ENCODE results near the gene CLCNKB.

GRCh38 chr1:16085522-16085921, 41.9 kb downstream of the CLCNKB start:
- no peak for TF ChIP-seq ZNF530 (CRISPR knock-in tag; IDR thresholded peaks at IDR 0.05; ENCODE audit: low read depth)
- TF ChIP-seq ZNF431 (CRISPR knock-in tag; IDR thresholded peaks at IDR 0.05; ENCODE audit: borderline replicate concordance, low read depth): no peak
- TF ChIP-seq, protein P1, sequence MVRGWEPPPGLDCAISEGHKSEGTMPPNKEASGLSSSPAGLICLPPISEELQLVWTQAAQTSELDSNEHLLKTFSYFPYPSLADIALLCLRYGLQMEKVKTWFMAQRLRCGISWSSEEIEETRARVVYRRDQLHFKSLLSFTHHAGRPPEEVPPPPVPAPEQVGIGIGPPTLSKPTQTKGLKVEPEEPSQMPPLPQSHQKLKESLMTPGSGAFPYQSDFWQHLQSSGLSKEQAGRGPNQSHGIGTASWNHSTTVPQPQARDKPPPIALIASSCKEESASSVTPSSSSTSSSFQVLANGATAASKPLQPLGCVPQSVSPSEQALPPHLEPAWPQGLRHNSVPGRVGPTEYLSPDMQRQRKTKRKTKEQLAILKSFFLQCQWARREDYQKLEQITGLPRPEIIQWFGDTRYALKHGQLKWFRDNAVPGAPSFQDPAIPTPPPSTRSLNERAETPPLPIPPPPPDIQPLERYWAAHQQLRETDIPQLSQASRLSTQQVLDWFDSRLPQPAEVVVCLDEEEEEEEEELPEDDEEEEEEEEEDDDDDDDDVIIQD (CRISPR knock-in tag; IDR thresholded peaks at IDR 0.05; ENCODE audit: low read depth): no peak

Data from HepG2 (cell line).